Measurements from ENCODE around the gene ZNF236.

- TF ChIP-seq, protein P1, sequence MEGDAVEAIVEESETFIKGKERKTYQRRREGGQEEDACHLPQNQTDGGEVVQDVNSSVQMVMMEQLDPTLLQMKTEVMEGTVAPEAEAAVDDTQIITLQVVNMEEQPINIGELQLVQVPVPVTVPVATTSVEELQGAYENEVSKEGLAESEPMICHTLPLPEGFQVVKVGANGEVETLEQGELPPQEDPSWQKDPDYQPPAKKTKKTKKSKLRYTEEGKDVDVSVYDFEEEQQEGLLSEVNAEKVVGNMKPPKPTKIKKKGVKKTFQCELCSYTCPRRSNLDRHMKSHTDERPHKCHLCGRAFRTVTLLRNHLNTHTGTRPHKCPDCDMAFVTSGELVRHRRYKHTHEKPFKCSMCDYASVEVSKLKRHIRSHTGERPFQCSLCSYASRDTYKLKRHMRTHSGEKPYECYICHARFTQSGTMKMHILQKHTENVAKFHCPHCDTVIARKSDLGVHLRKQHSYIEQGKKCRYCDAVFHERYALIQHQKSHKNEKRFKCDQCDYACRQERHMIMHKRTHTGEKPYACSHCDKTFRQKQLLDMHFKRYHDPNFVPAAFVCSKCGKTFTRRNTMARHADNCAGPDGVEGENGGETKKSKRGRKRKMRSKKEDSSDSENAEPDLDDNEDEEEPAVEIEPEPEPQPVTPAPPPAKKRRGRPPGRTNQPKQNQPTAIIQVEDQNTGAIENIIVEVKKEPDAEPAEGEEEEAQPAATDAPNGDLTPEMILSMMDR (IDR thresholded peaks at IDR 0.05) = no peak
- no peak for TF ChIP-seq EP300 (IDR thresholded peaks at IDR 0.05)
Observed at GRCh38 chr18:76838182-76838581, 15.8 kb downstream of the ZNF236 start.
